Upper lobe of left lung (tissue), 6 donors: Measurements from ENCODE around the gene SECISBP2. TPM values are rescaled to one million over a fixed set of nuclear protein-coding genes. Genes with fewer than 3 reads are reported as not detected.

Source experiments
- ATAC-seq, 2 donors: fragments of 200-7000 bp; cut with Tn5 transposase; one replicate each; pipeline ENCODE4 v1.9.1; 2022; ENCODE audit warnings: mild to moderate bottlenecking in 2 of 2, moderate library complexity in 2 of 2; ENCODE audit not compliant: low FRiP score in 2 of 2
- DNase-seq, 2 donors: peaks; one replicate each; pipeline ENCODE4 v3.0.0-alpha.2; 2019 to 2020
- H3K27ac ChIP-seq, 4 donors: fragments of 200-600 bp; sonication (generic); one replicate each; pipeline ENCODE4 v1.5.1; 2016 to 2019
- H3K27me3 ChIP-seq, 4 donors: fragments of 200-600 bp; sonication (generic); one replicate each; pipeline ENCODE4 v1.5.1; 2017 to 2019
- H3K36me3 ChIP-seq, 4 donors: fragments of 200-600 bp; sonication (generic); one replicate each; pipeline ENCODE4 v1.5.1; 2016 to 2019
- H3K4me1 ChIP-seq, 4 donors: fragments of 200-600 bp; sonication (generic); one replicate each; pipeline ENCODE4 v1.5.1; 2018 to 2019
- H3K4me3 ChIP-seq, 4 donors: fragments of 200-600 bp; sonication (generic); one replicate each; pipeline ENCODE4 v1.5.1; 2017 to 2019; ENCODE audit warnings: mild to moderate bottlenecking in 2 of 4, moderate library complexity in 1 of 4
- H3K9me3 ChIP-seq, 4 donors: fragments of 200-600 bp; sonication (generic); one replicate each; pipeline ENCODE4 v1.5.1; 2018 to 2019
- EP300 ChIP-seq, 4 donors: sonication (generic); formaldehyde crosslinking; IDR thresholded peaks; one replicate each; pipeline ENCODE4 v1.5.1; 2017; ENCODE audit warnings: antibody characterized with exemption in 4 of 4, control low read depth in 2 of 4
- POLR2A ChIP-seq, 4 donors: fragments of 450-650 bp; IDR thresholded peaks; one replicate each; pipeline ENCODE4 v1.5.1; 2016 to 2017; ENCODE audit warnings: antibody characterized with exemption in 4 of 4, mild to moderate bottlenecking in 2 of 4
- POLR2AphosphoS5 ChIP-seq, 2 donors: sonication (generic); formaldehyde crosslinking; IDR thresholded peaks; one replicate each; pipeline ENCODE4 v1.5.1; 2017; ENCODE audit warnings: antibody characterized with exemption in 2 of 2
- WGBS, 2 donors: methylation state at CpG; one replicate each; pipeline ENCODE4 v1.1.5; 2017 to 2018; 5-methylcytosine and 5-hydroxymethylcytosine counted together
- total RNA-seq, 6 donors: library from RNA; depleted of rRNA in 4 of 6; stranded (reverse); fragments of >200 nt in 4 of 6; gene quantifications; one replicate each; pipeline versions ENCODE4 v1.1.0 to v1.2.1, GENCODE V29; 2016 to 2021
- TF ChIP-seq, protein P1 (sequence below), 6 experiments: fragments of 450-650 bp in 4 of 6; fragments of 200-600 bp in 2 of 6; sonication (generic) in 2 of 6; IDR thresholded peaks; one replicate each; pipeline ENCODE4 v1.5.1; 2016 to 2019; ENCODE audit warnings: antibody characterized with exemption in 6 of 6
- donor health status: DM: no; HTN: no; CAD: no; lungs with moderate emphysema.
- donor health status: DM: no; HTN: yes; CAD: no; lungs with severe emphysema.

Gene SECISBP2
- total RNA-seq, 6 donors from 2014 or later, result 42.0 to 113 (median 60.0) TPM

DNA sequence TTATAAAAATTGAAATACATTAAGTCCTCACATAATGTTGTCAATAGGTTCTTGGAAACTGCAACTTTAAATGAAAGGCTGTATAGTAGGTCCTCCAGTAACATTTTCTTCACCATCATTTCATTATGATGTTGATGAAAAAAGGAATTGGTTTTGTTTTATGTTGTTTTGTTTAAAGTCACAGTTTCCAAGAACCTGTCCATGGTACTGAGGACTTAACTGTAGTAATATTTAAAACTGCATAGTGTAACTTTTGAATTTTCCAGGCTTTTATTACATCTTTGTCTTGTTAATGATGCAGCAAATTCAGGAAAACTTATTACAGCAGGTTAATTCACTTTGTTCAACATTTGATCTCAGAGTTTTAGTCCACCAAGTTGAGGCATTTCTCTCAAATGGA lies 11.6 kb downstream of the SECISBP2 start:
- ATAC-seq, result no peak
- H3K27ac ChIP-seq, result no peak overlapping the region
- H3K4me1 ChIP-seq, result no peaks in the 10 kb centered on the region
- no peaks in the 10 kb centered on the region for H3K9me3 ChIP-seq
- TF ChIP-seq, protein P1, sequence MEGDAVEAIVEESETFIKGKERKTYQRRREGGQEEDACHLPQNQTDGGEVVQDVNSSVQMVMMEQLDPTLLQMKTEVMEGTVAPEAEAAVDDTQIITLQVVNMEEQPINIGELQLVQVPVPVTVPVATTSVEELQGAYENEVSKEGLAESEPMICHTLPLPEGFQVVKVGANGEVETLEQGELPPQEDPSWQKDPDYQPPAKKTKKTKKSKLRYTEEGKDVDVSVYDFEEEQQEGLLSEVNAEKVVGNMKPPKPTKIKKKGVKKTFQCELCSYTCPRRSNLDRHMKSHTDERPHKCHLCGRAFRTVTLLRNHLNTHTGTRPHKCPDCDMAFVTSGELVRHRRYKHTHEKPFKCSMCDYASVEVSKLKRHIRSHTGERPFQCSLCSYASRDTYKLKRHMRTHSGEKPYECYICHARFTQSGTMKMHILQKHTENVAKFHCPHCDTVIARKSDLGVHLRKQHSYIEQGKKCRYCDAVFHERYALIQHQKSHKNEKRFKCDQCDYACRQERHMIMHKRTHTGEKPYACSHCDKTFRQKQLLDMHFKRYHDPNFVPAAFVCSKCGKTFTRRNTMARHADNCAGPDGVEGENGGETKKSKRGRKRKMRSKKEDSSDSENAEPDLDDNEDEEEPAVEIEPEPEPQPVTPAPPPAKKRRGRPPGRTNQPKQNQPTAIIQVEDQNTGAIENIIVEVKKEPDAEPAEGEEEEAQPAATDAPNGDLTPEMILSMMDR (IDR thresholded peaks at IDR 0.05), result no peak
- no peak for TF ChIP-seq POLR2AphosphoS5 (IDR thresholded peaks at IDR 0.05)
- TF ChIP-seq EP300 (IDR thresholded peaks at IDR 0.05), result no peak
- no peak for TF ChIP-seq POLR2A (IDR thresholded peaks at IDR 0.05)
- peaks cover 30 to 95% (median 65%) of the 10 kb centered on the region in 4 donors for H3K36me3 ChIP-seq
- H3K27me3 ChIP-seq, result no peaks in the 10 kb centered on the region
- no peak overlapping the region for H3K4me3 ChIP-seq
- no peak for DNase-seq

DNA sequence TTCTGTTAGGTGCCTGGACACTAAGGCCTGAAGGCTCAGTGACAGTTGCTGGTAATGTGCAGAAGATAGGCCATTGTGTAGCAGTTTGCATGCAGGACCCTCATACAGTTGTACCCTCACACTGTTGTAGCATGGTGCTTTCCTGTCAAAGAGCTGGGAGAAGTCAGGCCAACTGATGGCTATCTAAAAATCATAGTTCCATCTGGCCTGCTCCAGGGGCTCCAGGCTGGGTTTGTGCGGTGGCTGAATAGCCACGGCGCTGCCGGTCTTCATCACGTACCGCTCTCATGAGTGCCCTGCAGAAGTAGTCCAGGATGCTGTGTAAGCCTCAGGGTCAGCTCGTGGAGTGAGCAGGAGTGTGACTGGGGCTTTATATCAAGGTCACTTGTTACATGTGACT lies 12.2 kb downstream of the SECISBP2 start:
- Histone ChIP-seq H3K9me3 (no peaks in the 10 kb centered on the region), H3K4me3 (no peak overlapping the region), H3K36me3 (peaks cover 31 to 100% (median 70%) of the 10 kb centered on the region in 4 donors), H3K27ac (no peak overlapping the region), H3K4me1 (no peaks in the 10 kb centered on the region), H3K27me3 (no peaks in the 10 kb centered on the region)
- no peak for DNase-seq
- TF ChIP-seq, protein P1 (IDR thresholded peaks at IDR 0.05), result no peak
- TF ChIP-seq EP300 (IDR thresholded peaks at IDR 0.05) (no peak), POLR2A (IDR thresholded peaks at IDR 0.05) (no peak), POLR2AphosphoS5 (IDR thresholded peaks at IDR 0.05) (no peak)
- ATAC-seq, result no peak
- WGBS, 2 donors, result 98% methylated on average over 7 of the region's 7 CpGs

DNA sequence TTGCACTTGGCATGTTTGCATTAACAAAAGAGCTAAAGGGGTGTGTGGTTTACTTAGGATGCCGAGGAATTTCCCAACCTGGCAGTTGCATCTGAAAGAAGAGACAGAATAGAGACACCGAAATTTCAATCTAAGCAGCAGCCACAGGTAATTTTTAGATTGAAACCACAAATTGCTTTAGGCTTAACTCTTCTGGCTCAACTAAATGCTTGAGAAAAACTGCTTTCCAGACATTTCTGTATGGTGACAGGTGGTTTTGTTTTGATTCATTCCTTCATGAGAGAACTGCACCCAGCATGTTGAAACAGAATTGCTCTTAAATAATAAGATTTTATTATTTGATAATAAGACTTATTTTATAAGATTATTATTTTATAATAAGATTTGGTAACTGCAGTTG lies 21.5 kb downstream of the SECISBP2 start:
- WGBS, 2 donors, result 51 to 67% methylated on average over 2 of the region's 2 CpGs
- Histone ChIP-seq H3K36me3 (peaks cover 20 to 99% (median 59%) of the 10 kb centered on the region in 4 donors), H3K27ac (no peak overlapping the region), H3K9me3 (no peaks in the 10 kb centered on the region), H3K27me3 (no peaks in the 10 kb centered on the region), H3K4me1 (no peaks in the 10 kb centered on the region), H3K4me3 (no peak overlapping the region)
- TF ChIP-seq POLR2A (IDR thresholded peaks at IDR 0.05) (no peak), EP300 (IDR thresholded peaks at IDR 0.05) (no peak), POLR2AphosphoS5 (IDR thresholded peaks at IDR 0.05) (no peak)
- TF ChIP-seq, protein P1 (IDR thresholded peaks at IDR 0.05), result no peak
- no peak for DNase-seq
- no peak for ATAC-seq

DNA sequence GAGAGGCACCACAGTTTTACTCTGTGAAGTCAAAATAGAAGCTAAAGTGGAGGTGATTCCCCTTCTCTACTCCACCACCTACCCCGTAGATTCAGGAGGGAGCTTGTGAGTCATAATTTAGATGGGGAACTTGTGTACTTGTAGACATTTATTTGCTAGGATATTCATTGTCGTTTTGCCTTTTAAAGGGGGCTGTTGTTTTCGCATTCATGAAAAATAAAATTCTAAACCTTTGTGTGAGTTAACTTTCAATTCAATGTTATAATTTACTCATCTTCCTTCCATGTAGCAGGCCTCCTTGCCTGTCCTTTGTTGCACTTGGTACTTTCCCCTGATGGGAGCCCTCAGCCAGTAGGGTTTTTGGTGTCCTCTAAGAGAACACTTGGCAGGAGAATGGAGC lies 22.0 kb downstream of the SECISBP2 start:
- H3K27me3 ChIP-seq, result no peaks in the 10 kb centered on the region
- no peak for ATAC-seq

DNA sequence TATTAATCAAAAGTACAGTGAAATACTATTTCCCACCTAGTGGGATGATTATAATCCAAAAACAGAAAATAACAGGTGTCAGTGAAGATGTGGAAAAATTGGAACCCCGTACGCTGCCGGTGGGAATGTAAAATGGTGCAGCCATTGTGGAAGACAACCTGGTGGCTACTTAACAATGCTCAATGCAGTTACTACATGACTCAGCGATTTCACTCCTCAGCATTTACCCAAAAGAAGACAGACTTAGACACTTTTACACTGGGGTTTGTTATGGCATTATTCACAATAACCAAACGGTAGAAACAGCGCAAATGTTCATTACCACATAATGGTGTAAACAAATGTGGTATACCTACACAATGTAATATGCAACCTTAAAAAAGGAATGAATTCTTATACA lies 23.9 kb downstream of the SECISBP2 start:
- no peaks in the 10 kb centered on the region for H3K27me3 ChIP-seq
- no peaks in the 10 kb centered on the region for H3K9me3 ChIP-seq
- no peak overlapping the region for H3K27ac ChIP-seq
- no peak for DNase-seq
- H3K4me1 ChIP-seq, result no peaks in the 10 kb centered on the region
- no peak for ATAC-seq
- H3K4me3 ChIP-seq, result no peak overlapping the region
- TF ChIP-seq POLR2AphosphoS5 (IDR thresholded peaks at IDR 0.05) (no peak), POLR2A (IDR thresholded peaks at IDR 0.05) (no peak), EP300 (IDR thresholded peaks at IDR 0.05) (no peak)
- TF ChIP-seq, protein P1 (IDR thresholded peaks at IDR 0.05), result no peak
- H3K36me3 ChIP-seq, result peaks cover 18 to 99% (median 68%) of the 10 kb centered on the region in 4 donors
- 95 to 96% methylated on average over 6 of the region's 6 CpGs for WGBS, 2 donors

More for the DNA sequence above, 22.0 kb downstream of the SECISBP2 start:
- no peaks in the 10 kb centered on the region for H3K4me1 ChIP-seq
- no peak for TF ChIP-seq POLR2AphosphoS5 (IDR thresholded peaks at IDR 0.05)
- no peak for TF ChIP-seq POLR2A (IDR thresholded peaks at IDR 0.05)
- no peak for TF ChIP-seq EP300 (IDR thresholded peaks at IDR 0.05)
- TF ChIP-seq, protein P1 (IDR thresholded peaks at IDR 0.05), result no peak
- H3K9me3 ChIP-seq, result no peaks in the 10 kb centered on the region
- peaks cover 18 to 99% (median 59%) of the 10 kb centered on the region in 4 donors for H3K36me3 ChIP-seq
- H3K4me3 ChIP-seq, result no peak overlapping the region
- 76 to 80% methylated on average over 3 of the region's 3 CpGs for WGBS, 2 donors
- no peak overlapping the region for H3K27ac ChIP-seq
- DNase-seq, result no peak
